Transverse colon (tissue), 4 donors: ENCODE results near the gene AK4. TPM values are rescaled to one million over a fixed set of nuclear protein-coding genes. Genes with fewer than 3 reads are reported as not detected.

ENCODE experiments used
- DNase-seq: peaks from one replicate; pipeline ENCODE4 v3.0.0-alpha.2; 2019
- H3K27ac ChIP-seq, 4 donors: fragments of 200-600 bp; sonication (generic); 2 replicates each; pipeline ENCODE4 v1.5.1; 2016 to 2018; ENCODE audit warnings: inconsistent platforms in 4 of 4
- H3K27me3 ChIP-seq: fragments of 200-600 bp; sonication (generic); 2 replicates; pipeline ENCODE4 v1.5.1; 2017; ENCODE audit warnings: inconsistent platforms
- H3K36me3 ChIP-seq, 4 donors: fragments of 200-600 bp; sonication (generic); 2 replicates each; pipeline ENCODE4 v1.5.1; 2017 to 2019; ENCODE audit warnings: inconsistent platforms in 4 of 4
- H3K4me1 ChIP-seq, 4 donors: fragments of 200-600 bp; sonication (generic); 2 replicates each; pipeline ENCODE4 v1.5.1; 2017 to 2020; ENCODE audit warnings: inconsistent platforms in 4 of 4
- H3K4me3 ChIP-seq, 4 donors: fragments of 200-600 bp; sonication (generic); 1 replicate in 1 of 4; 2 replicates in 3 of 4; pipeline versions ENCODE4 v1.5.1 to v1.6.1; 2017 to 2019; ENCODE audit warnings: inconsistent platforms in 4 of 4
- H3K9me3 ChIP-seq, 2 donors: fragments of 200-600 bp; sonication (generic); 2 replicates each; pipeline ENCODE4 v1.5.1; 2017 to 2019; ENCODE audit warnings: inconsistent platforms in 2 of 2
- CTCF ChIP-seq, 5 experiments: fragments of 200-600 bp in 3 of 5; fragments of 450-650 bp in 2 of 5; sonication (generic) in 3 of 5; IDR thresholded peaks; 1 replicate in 2 of 5; 2 replicates in 3 of 5; pipeline ENCODE4 v1.5.1; 2016 to 2017; ENCODE audit warnings: antibody characterized with exemption in 5 of 5, inconsistent platforms in 3 of 5, mild to moderate bottlenecking in 2 of 5, moderate library complexity in 1 of 5
- EP300 ChIP-seq: sonication (generic); formaldehyde crosslinking; IDR thresholded peaks from one replicate; pipeline ENCODE4 v1.6.1; 2017; ENCODE audit warnings: antibody characterized with exemption, low read depth
- POLR2A ChIP-seq: fragments of 450-650 bp; IDR thresholded peaks from one replicate; pipeline ENCODE4 v1.6.1; 2016; ENCODE audit warnings: antibody characterized with exemption, mild to moderate bottlenecking, moderate library complexity
- POLR2AphosphoS5 ChIP-seq, 3 donors: sonication (generic); formaldehyde crosslinking; IDR thresholded peaks; one replicate each; pipeline ENCODE4 v1.6.1; 2016; ENCODE audit warnings: antibody characterized with exemption in 3 of 3
- WGBS, 2 donors: methylation state at CpG; one replicate each; pipeline ENCODE4 v1.1.5; 2018; ENCODE audit warnings: low coverage in 1 of 2; 5-methylcytosine and 5-hydroxymethylcytosine counted together
- in situ Hi-C, 4 donors: fragments of 200-750 bp; cut with MboI; loops; one replicate each; pipeline versions ENCODE4 v1.15.0 to v1.15.1; 2017; ENCODE audit warnings: low sequenced_read_pairs in 3 of 4, low pct_ligation_motif_present in 1 of 4, low pct_unique_long_range_greater_than_20kb in 1 of 4
- intact Hi-C: fragments of 100-400 bp; cut with DNase I; formaldehyde crosslinking; loops from one replicate; pipeline ENCODE4 v1.15.1; 2023; ENCODE audit warnings: low total_unique reads
- total RNA-seq, 4 donors: library from RNA; depleted of rRNA; stranded (reverse); fragments of >200 nt; gene quantifications; one replicate each; pipeline ENCODE4 v1.1.0, GENCODE V29; 2016

AK4 gene
- total RNA-seq, 4 donors from 2014 or later, result 12.0 to 42.8 (median 36.1) TPM

GRCh38 chr1:65179148-65179547, 31.1 kb downstream of the AK4 start:
- intact Hi-C loops (no loop called here), in situ Hi-C loops (no loop called here)
- DNase-seq, result no peak
- no peaks in the 10 kb centered on the region for H3K9me3 ChIP-seq
- H3K27me3 ChIP-seq, result no peaks in the 10 kb centered on the region
- 33 to 63% methylated on average over 1 of the region's 1 CpG for WGBS, 2 donors
- peaks cover 0 to 25% (median 7%) of the 10 kb centered on the region in 4 donors for H3K4me1 ChIP-seq
- TF ChIP-seq POLR2AphosphoS5 (IDR thresholded peaks at IDR 0.05) (no peak), POLR2A (no peak), CTCF (IDR thresholded peaks at IDR 0.05) (no peak), EP300 (no peak)
- no peak overlapping the region for H3K27ac ChIP-seq
- H3K4me3 ChIP-seq, result no peak overlapping the region
- no peaks in the 10 kb centered on the region for H3K36me3 ChIP-seq

GRCh38 chr1:65180977-65181376, 33.0 kb downstream of the AK4 start:
- Histone ChIP-seq H3K36me3 (no peaks in the 10 kb centered on the region), H3K9me3 (no peaks in the 10 kb centered on the region), H3K4me1 (peaks cover 0 to 16% (median 0%) of the 10 kb centered on the region in 4 donors), H3K27me3 (no peaks in the 10 kb centered on the region), H3K4me3 (no peak overlapping the region), H3K27ac (no peak overlapping the region)
- in situ Hi-C loops (no loop called here), intact Hi-C loops (no loop called here)
- no peak for TF ChIP-seq CTCF (IDR thresholded peaks at IDR 0.05)
- TF ChIP-seq POLR2AphosphoS5 (IDR thresholded peaks at IDR 0.05), result no peak
- TF ChIP-seq EP300, result no peak
- no peak for TF ChIP-seq POLR2A
- 67 to 72% methylated on average over 1 of the region's 1 CpG for WGBS, 2 donors
- no peak for DNase-seq

GRCh38 chr1:65182658-65183268, 34.8 kb downstream of the AK4 start:
- no peaks in the 10 kb centered on the region for H3K9me3 ChIP-seq
- no peaks in the 10 kb centered on the region for H3K27me3 ChIP-seq
- in situ Hi-C loops (no loop called here), intact Hi-C loops (no loop called here)
- H3K27ac ChIP-seq, result no peak overlapping the region
- no peak for DNase-seq
- H3K4me1 ChIP-seq, result peaks cover 0 to 11% (median 0%) of the 10 kb centered on the region in 4 donors
- no peak overlapping the region for H3K4me3 ChIP-seq
- WGBS, 2 donors, result 48 to 52% methylated on average over 2 of the region's 2 CpGs
- TF ChIP-seq EP300 (no peak), POLR2A (no peak), CTCF (IDR thresholded peaks at IDR 0.05) (no peak), POLR2AphosphoS5 (IDR thresholded peaks at IDR 0.05) (no peak)
- H3K36me3 ChIP-seq, result no peaks in the 10 kb centered on the region

GRCh38 chr1:65189576-65190115, 41.6 kb downstream of the AK4 start:
- Histone ChIP-seq H3K4me1 (no peaks in the 10 kb centered on the region), H3K27me3 (no peaks in the 10 kb centered on the region), H3K4me3 (no peak overlapping the region), H3K27ac (no peak overlapping the region), H3K9me3 (no peaks in the 10 kb centered on the region), H3K36me3 (no peaks in the 10 kb centered on the region)
- intact Hi-C loops, result no loop called here
- DNase-seq, result no peak
- WGBS, 2 donors, result 88 to 95% methylated on average over 2 of the region's 2 CpGs
- in situ Hi-C loops, result no loop called here
- TF ChIP-seq EP300 (no peak), POLR2AphosphoS5 (IDR thresholded peaks at IDR 0.05) (no peak), CTCF (IDR thresholded peaks at IDR 0.05) (no peak), POLR2A (no peak)
